GM23338 (cell line): ENCODE results near the gene ZNF804A.

Experiments
- EZH2 ChIP-seq: fragments of 200-600 bp; sonication (generic); IDR thresholded peaks from one replicate; pipeline ENCODE4 v1.8.0; 2017; ENCODE audit warnings: antibody characterized with exemption, mild to moderate bottlenecking, low read depth; ENCODE audit not compliant: unreplicated experiment
- POLR2AphosphoS5 ChIP-seq: IDR thresholded peaks from 2 replicates; pipeline ENCODE4 v1.6.1; 2016; ENCODE audit warnings: antibody characterized with exemption, low read depth
- TF ChIP-seq, protein P1 (sequence below), 2 experiments: fragments of 200-600 bp in 1 of 2; sonication (generic) in 1 of 2; conservative IDR thresholded peaks; 2 replicates each; pipeline versions ENCODE4 v1.5.1 to v1.6.1; 2016 to 2017; ENCODE audit warnings: antibody characterized with exemption in 2 of 2, low read depth in 2 of 2, mild to moderate bottlenecking in 2 of 2, moderate library complexity in 1 of 2
- TF ChIP-seq, protein P2 (sequence below): IDR thresholded peaks from one replicate; pipeline ENCODE4 v1.6.1; 2018; ENCODE audit warnings: antibody characterized with exemption; ENCODE audit not compliant: unreplicated experiment

DNA sequence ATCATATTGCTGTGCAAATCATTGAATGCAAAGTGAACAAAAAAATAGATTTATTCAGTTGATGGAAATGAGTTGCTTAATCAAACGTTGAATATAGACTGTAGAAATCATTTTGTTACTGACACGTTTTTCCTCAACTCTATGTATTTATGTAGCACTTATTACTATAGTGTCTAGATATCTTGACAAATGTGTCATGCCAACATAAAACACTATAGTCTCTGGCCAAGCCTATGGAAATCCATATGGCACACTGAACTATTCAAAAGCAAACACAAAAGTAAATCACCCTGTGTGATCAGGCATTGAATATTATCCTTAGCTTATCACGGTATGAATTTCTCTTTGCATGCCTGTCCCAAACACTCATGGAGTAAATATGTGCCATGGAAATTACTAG, 131.3 kb downstream of the ZNF804A start:
- TF ChIP-seq POLR2AphosphoS5 (no peak), EZH2 (no peak)
- TF ChIP-seq, protein P1, sequence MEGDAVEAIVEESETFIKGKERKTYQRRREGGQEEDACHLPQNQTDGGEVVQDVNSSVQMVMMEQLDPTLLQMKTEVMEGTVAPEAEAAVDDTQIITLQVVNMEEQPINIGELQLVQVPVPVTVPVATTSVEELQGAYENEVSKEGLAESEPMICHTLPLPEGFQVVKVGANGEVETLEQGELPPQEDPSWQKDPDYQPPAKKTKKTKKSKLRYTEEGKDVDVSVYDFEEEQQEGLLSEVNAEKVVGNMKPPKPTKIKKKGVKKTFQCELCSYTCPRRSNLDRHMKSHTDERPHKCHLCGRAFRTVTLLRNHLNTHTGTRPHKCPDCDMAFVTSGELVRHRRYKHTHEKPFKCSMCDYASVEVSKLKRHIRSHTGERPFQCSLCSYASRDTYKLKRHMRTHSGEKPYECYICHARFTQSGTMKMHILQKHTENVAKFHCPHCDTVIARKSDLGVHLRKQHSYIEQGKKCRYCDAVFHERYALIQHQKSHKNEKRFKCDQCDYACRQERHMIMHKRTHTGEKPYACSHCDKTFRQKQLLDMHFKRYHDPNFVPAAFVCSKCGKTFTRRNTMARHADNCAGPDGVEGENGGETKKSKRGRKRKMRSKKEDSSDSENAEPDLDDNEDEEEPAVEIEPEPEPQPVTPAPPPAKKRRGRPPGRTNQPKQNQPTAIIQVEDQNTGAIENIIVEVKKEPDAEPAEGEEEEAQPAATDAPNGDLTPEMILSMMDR (conservative IDR thresholded peaks at IDR 0.05; ENCODE audit: low read depth in 2 of 2), result no peak
- TF ChIP-seq, protein P2, sequence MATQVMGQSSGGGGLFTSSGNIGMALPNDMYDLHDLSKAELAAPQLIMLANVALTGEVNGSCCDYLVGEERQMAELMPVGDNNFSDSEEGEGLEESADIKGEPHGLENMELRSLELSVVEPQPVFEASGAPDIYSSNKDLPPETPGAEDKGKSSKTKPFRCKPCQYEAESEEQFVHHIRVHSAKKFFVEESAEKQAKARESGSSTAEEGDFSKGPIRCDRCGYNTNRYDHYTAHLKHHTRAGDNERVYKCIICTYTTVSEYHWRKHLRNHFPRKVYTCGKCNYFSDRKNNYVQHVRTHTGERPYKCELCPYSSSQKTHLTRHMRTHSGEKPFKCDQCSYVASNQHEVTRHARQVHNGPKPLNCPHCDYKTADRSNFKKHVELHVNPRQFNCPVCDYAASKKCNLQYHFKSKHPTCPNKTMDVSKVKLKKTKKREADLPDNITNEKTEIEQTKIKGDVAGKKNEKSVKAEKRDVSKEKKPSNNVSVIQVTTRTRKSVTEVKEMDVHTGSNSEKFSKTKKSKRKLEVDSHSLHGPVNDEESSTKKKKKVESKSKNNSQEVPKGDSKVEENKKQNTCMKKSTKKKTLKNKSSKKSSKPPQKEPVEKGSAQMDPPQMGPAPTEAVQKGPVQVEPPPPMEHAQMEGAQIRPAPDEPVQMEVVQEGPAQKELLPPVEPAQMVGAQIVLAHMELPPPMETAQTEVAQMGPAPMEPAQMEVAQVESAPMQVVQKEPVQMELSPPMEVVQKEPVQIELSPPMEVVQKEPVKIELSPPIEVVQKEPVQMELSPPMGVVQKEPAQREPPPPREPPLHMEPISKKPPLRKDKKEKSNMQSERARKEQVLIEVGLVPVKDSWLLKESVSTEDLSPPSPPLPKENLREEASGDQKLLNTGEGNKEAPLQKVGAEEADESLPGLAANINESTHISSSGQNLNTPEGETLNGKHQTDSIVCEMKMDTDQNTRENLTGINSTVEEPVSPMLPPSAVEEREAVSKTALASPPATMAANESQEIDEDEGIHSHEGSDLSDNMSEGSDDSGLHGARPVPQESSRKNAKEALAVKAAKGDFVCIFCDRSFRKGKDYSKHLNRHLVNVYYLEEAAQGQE, result no peak
